HPDE6-E6E7 (cell line): ENCODE results near the gene HDAC4.

Experiments
- DNase-seq: peaks from one replicate; pipeline ENCODE4 v3.0.0; 2011; ENCODE audit warnings: missing footprints; ENCODE audit errors: extremely low spot score

The HDAC4 gene

GRCh38 chr2:239253701-239254436 lies 147.0 kb downstream of the HDAC4 start:
- DNase-seq: no peak

- no peak for DNase-seq
These were observed 147.6 kb downstream of the HDAC4 start for GRCh38 chr2:239253264-239253663.

- no peak for DNase-seq
These were observed 148.0 kb downstream of the HDAC4 start for GRCh38 chr2:239252801-239253200.

- DNase-seq: no peak
These were observed 148.4 kb downstream of the HDAC4 start for GRCh38 chr2:239252393-239252792.

- DNase-seq: no peak
These were observed 148.8 kb downstream of the HDAC4 start for GRCh38 chr2:239251971-239252370.

GRCh38 chr2:239250216-239251081 lies 150.4 kb downstream of the HDAC4 start:
- no peak for DNase-seq

- no peak for DNase-seq
These were observed 151.0 kb downstream of the HDAC4 start for GRCh38 chr2:239249776-239250175.

GRCh38 chr2:239249048-239249447 lies 151.8 kb downstream of the HDAC4 start:
- no peak for DNase-seq

- DNase-seq: peak; percentile 27
These were observed 153.2 kb downstream of the HDAC4 start for GRCh38 chr2:239247401-239248245.

- peak; percentile 38 for DNase-seq
These were observed 154.1 kb downstream of the HDAC4 start for GRCh38 chr2:239246723-239247122.

- DNase-seq: peak; percentile 21
These were observed 154.7 kb downstream of the HDAC4 start for GRCh38 chr2:239245872-239246721.

- no peak for DNase-seq
These were observed 155.7 kb downstream of the HDAC4 start for GRCh38 chr2:239245107-239245506.

GRCh38 chr2:239244625-239245024 lies 156.2 kb downstream of the HDAC4 start:
- no peak for DNase-seq

GRCh38 chr2:239241431-239241960 lies 159.3 kb downstream of the HDAC4 start:
- no peak for DNase-seq

- no peak for DNase-seq
These were observed 160.4 kb downstream of the HDAC4 start for GRCh38 chr2:239240414-239240881.

- no peak for DNase-seq
These were observed 161.0 kb downstream of the HDAC4 start for GRCh38 chr2:239239607-239240413.

GRCh38 chr2:239238839-239239606 lies 161.8 kb downstream of the HDAC4 start:
- DNase-seq: no peak

GRCh38 chr2:239238381-239238780 lies 162.4 kb downstream of the HDAC4 start:
- no peak for DNase-seq

- DNase-seq: no peak
These were observed 164.0 kb downstream of the HDAC4 start for GRCh38 chr2:239236808-239237205.
